HG03095 (cell line): ENCODE results near the gene DYNLT5.
"Not testable (repeated sequence)": the region's sequence is repeated elsewhere in the genome, so short reads cannot be mapped to it uniquely, and the experiment has no call there.

Experiments used
- ATAC-seq: cut with Tn5 transposase; IDR thresholded peaks from one replicate; pipeline ENCODE4 v1.9.1; 2021; ENCODE audit warnings: moderate library complexity; ENCODE audit not compliant: unreplicated experiment

Gene DYNLT5, protein sequence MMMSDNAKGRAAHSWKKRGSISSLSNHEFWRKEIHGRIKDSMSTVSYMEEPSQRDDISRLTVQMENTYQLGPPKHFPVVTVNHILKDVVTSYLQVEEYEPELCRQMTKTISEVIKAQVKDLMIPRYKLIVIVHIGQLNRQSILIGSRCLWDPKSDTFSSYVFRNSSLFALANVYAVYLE

GRCh38 chr1:66752000-66752592, at the start of gene DYNLT5:
Gene DYNLT5, plus strand, starts transcription at chr1:66752459. Its CDS starts 2,200 bp downstream, at chr1:66754659.
- no peak for ATAC-seq

- no peak for ATAC-seq
These were observed 47.9 kb upstream of the DYNLT5 start for GRCh38 chr1:66704177-66704875.

DNA sequence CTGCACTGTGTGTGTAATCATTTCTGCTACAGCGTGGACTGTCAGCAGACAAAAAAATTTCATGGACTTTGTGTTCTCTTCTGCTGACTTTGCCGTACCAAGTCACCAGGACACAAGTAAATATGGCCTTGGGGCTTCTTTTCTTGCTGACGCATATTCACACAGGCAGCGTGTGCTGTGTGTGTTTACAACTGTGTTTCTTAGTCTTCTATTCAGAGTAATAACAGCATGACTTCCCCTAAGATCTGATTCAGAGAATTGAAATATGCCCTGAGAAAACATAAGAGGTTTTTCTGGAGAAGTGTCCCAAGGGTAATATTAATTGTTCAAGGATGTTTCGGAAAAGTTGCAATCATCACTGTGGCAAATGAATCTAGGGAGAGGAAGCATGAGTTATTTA, 47.1 kb upstream of the DYNLT5 start:
- no peak for ATAC-seq

- ATAC-seq: no peak
These were observed 40.8 kb upstream of the DYNLT5 start for GRCh38 chr1:66711420-66711819.

- ATAC-seq: no peak
These were observed 39.4 kb upstream of the DYNLT5 start for GRCh38 chr1:66712839-66713238.

DNA sequence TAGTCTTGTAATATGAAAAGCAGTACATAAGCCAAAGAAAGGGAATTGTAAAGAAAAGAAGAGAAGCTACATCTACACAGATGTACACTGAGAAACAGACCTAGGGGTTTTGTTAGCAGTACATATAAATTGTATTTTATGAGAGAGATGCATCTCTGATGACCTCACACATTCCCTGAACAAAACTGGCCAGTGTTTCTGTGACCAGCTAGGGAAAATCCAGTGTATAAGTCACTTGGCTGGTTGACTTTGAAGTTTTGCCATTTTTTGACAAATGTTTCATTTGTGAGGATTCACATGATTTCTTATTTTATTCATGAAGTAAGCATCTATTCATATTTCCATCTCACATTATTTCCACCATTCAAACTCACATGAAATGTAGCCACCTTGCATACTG, 28.3 kb upstream of the DYNLT5 start:
- no peak for ATAC-seq

DNA sequence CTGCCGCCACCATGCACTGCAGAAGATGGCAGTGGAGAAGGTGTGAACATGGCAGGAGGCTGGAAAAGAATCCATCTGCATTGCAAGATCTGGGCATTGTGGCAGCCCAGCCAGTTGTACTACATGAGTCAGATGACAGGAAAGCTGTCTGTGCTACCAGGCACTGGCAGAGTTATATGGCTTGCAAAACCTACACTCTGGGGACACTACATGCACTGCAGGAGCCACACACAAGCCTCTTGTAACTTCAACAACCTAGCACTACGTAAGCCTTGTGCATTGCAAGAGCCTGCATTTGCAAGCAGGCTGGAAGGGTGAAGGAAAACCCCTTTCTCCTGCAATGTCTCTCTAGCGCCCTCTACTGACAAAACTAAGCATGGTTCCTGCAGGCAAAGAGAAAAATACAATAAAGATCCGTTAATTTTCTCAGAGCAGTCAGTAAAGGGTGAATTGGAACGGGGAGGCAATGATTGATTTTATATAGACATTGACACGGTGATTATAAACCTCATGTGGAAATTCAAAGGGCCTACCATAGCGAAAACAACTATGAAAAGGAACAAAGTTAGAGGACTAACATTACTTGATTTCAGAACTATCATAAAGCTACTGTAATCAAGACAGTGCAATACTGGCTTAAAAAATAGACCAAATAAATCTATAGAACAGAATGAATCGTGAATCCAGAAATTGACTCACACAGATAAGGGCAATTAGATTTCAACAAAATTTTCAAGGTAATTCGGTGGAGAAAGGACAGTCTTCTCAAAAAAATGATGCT, 26.2 kb upstream of the DYNLT5 start:
- ATAC-seq: peak; percentile 88

DNA sequence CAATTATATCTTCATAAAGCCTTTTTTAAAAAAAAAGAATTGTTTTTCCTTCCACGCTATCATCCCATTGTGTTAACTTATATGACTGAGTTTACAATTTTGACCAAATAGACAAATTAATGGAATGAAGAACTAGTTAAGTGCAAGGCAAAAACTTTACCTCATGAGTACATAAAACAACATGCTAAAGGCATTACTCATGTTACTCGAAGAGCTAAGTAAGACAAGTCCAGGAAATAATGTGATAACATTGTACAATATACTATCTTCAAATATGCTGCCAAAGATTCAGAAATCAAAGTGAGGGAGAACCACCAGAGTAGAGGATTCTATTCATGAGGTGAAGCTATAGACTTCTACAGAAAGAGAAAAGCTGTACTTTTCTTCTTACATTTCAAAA, 24.2 kb upstream of the DYNLT5 start:
- no peak for ATAC-seq

DNA sequence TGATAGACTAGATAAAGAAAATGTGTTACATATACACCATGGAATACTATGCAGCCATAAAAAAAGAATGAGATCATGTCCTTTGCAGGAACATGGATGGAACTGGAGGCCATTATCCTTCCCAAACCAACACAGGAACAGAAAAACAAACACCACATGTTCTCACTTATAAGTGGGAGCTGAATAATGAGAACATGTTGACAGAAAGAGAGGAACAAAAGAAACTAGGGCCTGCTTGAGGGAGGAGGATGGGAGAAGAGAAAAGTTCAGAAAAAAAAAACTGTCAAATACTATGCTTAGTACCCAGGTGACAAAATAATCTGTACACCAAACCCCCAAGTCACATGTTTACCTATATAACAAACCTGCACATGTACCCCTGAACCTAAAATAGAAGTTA, 23.5 kb upstream of the DYNLT5 start:
- not testable (repeated sequence) for ATAC-seq

- ATAC-seq: no peak
These were observed 23.1 kb upstream of the DYNLT5 start for GRCh38 chr1:66729119-66729518.

- ATAC-seq: no peak
These were observed 22.7 kb upstream of the DYNLT5 start for GRCh38 chr1:66729523-66729922.

DNA sequence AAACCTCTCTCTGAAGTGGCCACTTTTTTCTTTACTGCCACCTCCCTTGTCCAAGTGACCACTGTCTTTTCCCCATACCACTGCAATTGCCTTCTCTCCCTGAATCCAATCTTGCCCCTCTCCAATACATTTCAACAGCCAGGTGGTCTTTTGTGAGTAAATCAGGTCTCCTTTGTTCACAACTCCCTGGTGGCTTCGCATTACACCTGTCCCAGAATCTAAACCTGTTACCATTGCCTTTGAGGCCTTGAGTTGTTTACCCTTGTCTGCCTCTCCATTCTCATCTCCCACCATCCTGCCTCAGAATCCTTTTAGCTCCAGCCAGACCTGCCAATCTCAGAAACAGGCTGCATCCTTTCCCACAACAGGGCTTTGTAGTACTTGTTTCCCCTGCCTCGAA, 21.8 kb upstream of the DYNLT5 start:
- ATAC-seq: no peak

- ATAC-seq: no peak
These were observed 20.9 kb upstream of the DYNLT5 start for GRCh38 chr1:66731170-66731865.

GRCh38 chr1:66732407-66733166, 19.7 kb upstream of the DYNLT5 start:
- no peak for ATAC-seq

DNA sequence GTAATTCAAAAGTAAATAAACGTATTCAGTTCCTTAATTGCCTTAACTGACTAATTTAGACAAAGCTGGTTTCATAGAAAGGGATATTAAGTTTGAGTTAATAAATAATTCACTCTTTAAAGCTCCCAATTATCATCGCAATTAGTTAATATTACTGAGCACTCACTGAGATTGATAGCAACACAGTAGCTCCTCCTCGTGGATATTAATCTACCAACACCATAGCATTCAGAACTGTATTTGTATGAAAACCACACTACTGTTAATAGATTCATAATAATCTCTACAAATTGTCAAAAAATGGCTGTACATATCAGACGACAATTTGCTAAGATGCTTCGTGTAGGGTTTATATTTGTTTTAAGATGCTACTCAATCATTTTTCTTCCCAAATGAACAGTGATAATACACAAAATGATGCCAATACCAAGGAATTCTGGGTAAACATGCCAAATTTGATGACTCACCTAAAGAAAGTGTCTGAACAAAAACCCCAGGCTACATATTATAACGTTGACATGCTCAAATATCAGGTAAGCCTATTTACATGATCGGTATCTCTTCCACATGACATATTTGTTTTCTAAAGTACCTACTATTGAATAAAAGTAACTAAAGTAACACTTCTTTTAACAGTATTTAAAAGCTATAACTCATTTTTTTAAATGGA, 18.8 kb upstream of the DYNLT5 start:
- no peak for ATAC-seq

DNA sequence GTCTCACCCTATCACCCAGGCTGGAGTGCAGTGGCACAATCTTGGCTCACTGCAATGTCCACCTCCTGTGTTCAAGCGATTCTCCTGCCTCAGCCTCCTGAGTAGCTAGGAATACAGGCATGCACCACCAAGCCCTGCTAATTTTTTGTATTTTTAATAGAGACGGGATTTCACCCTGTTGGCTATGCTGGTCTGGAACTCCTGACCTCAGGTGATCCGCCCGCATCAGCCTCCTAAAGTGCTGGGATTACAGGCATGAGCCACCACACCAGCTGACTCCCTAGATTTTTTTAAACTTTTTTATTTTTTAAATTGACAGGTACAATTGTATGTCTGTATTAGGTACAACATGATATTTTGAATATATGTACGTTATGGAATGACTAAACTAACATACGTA, 17.7 kb upstream of the DYNLT5 start:
- not testable (repeated sequence) for ATAC-seq

DNA sequence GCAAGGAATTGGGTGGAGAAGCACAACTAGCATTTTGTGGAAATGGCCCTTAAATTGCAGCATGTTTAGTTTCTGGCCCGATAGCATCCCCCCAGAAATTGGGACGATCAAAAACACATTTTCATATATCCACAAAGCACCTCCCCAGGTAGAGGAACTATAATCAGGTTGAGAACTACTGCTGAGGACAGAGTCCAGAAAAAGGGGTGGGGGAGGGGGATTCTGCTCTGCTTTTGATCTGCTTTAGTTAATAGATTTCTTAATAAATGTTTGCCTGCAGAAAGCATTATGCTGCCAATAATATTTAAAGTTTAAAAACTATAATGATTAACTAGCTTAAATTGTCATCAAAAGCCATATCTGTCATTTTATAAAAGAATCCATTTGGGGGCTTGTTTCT, 14.4 kb upstream of the DYNLT5 start:
- no peak for ATAC-seq

GRCh38 chr1:66739401-66740157, 12.7 kb upstream of the DYNLT5 start:
- ATAC-seq: no peak

DNA sequence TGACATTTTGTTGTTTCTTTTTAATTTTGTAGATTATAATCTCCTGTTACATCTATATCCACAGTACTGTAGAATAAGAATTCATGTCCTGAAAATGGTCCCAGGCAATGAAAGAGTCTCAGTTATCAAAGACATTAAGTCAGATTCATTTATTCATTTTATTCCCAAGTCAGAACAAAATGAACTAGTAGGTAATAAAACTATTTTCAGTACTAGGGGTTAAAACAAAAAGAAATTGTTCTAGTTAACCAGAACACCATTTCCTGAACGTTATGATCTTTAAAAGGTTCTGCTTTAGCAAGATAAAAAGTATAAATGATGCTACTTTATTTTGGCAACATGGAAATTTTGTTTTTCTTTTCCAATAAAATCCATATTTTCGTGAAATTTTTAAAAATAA, 6.8 kb upstream of the DYNLT5 start:
- ATAC-seq: no peak
